ENCODE results near the gene NOP53. TPM values are rescaled to one million over a fixed set of nuclear protein-coding genes. Genes with fewer than 3 reads are reported as not detected.
"Not testable (repeated sequence)": the region's sequence is repeated elsewhere in the genome, so short reads cannot be mapped to it uniquely, and the experiment has no call there.

Gene NOP53
- total and polyA plus RNA-seq, 2 experiments from 2014 or later, result 167 to 192 TPM

DNA sequence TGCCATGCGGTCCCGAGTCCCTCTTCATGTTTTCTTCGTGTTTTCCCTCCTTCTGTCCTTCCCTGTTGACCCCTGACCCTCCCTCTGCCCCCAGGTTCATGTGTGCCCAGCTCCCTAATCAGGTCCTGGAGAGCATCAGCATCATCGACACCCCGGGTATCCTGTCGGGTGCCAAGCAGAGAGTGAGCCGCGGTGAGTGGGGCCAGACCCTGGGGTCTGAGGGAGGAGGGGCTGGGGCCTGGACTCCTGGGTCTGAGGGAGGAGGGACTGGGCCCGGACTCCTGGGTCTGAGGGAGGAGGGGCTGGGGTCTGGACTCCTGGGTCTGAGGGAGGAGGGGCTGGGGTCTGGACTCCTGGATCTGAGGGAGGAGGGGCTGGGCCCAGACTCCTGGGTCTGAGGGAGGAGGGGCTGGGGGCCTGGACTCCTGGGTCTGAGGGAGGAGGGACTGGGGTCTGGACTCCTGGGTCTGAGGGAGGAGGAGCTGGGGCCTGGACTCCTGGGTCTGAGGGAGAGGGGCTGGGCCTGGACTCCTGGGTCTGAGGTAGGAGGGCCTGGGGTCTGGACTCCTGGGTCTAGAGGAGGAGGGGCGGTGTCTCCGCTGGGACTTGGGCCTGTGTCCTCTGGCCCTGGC, 26.8 kb upstream of the NOP53 start:
- not testable (repeated sequence) for ATAC-seq; DNase-seq (ENCODE audit: low spot score); H3K4me2 ChIP-seq; H3K79me2 ChIP-seq (replicated peaks; ENCODE audit: insufficient read depth); H3K4me3 Mint-ChIP-seq; H3F3A ChIP-seq (replicated peaks; ENCODE audit: low read depth); H3K9me2 ChIP-seq (ENCODE audit: insufficient read depth); H3K4me3 ChIP-seq; H3K4me1 Mint-ChIP-seq; H3K36me3 ChIP-seq (ENCODE audit: insufficient read depth); H3K4me1 ChIP-seq (ENCODE audit: insufficient read depth); H3K27ac Mint-ChIP-seq; H4K20me1 ChIP-seq (replicated peaks; ENCODE audit: insufficient read depth); H3K27ac ChIP-seq (ENCODE audit: low read depth); H3K27me3 ChIP-seq (ENCODE audit: insufficient read depth); H2AFZ ChIP-seq
- H3K36me3 Mint-ChIP-seq (ENCODE audit: low read depth), result peaks cover 19% of the 10 kb centered on the region
- H3K9me3 Mint-ChIP-seq, result peaks cover 20% of the 10 kb centered on the region
- H3K27me3 Mint-ChIP-seq (ENCODE audit: insufficient read depth, low read depth, poor library complexity), result peaks cover 14% of the 10 kb centered on the region

GRCh38 chr19:47719047-47719859, 26.1 kb upstream of the NOP53 start:
- Mint-ChIP-seq H3K27me3 (ENCODE audit: insufficient read depth, low read depth, poor library complexity) (peaks cover 7% of the 10 kb centered on the region), H3K27ac (no peak overlapping the region), H3K36me3 (ENCODE audit: low read depth) (peaks cover 14% of the 10 kb centered on the region), H3K4me3 (no peak overlapping the region), H3K4me1 (peaks cover 9% of the 10 kb centered on the region; the same call in 2 of the 3 replicates), H3K9me3 (peaks cover 12% of the 10 kb centered on the region)
- no peak overlapping the region for H3K4me2 ChIP-seq
- no peaks in the 10 kb centered on the region for H3K27me3 ChIP-seq (ENCODE audit: insufficient read depth)
- DNase-seq (ENCODE audit: low spot score) (no peak), ATAC-seq (peak; percentile 67)
- no peaks in the 10 kb centered on the region for H3K36me3 ChIP-seq (ENCODE audit: insufficient read depth)
- H3F3A ChIP-seq (replicated peaks; ENCODE audit: low read depth), result no peaks in the 10 kb centered on the region
- no peak overlapping the region for H2AFZ ChIP-seq
- H3K4me1 ChIP-seq (ENCODE audit: insufficient read depth), result no peaks in the 10 kb centered on the region; the same call in 1 of the 2 replicates
- H4K20me1 ChIP-seq (replicated peaks; ENCODE audit: insufficient read depth), result no peaks in the 10 kb centered on the region
- H3K27ac ChIP-seq (ENCODE audit: low read depth), result no peak overlapping the region
- no peaks in the 10 kb centered on the region for H3K9me2 ChIP-seq (ENCODE audit: insufficient read depth)
- no peak overlapping the region for H3K4me3 ChIP-seq
- H3K79me2 ChIP-seq (replicated peaks; ENCODE audit: insufficient read depth), result no peaks in the 10 kb centered on the region
- TF ChIP-seq JUNB (IDR thresholded peaks at IDR 0.05; ENCODE audit: unreplicated experiment), result no peak
- TF ChIP-seq, protein P1, sequence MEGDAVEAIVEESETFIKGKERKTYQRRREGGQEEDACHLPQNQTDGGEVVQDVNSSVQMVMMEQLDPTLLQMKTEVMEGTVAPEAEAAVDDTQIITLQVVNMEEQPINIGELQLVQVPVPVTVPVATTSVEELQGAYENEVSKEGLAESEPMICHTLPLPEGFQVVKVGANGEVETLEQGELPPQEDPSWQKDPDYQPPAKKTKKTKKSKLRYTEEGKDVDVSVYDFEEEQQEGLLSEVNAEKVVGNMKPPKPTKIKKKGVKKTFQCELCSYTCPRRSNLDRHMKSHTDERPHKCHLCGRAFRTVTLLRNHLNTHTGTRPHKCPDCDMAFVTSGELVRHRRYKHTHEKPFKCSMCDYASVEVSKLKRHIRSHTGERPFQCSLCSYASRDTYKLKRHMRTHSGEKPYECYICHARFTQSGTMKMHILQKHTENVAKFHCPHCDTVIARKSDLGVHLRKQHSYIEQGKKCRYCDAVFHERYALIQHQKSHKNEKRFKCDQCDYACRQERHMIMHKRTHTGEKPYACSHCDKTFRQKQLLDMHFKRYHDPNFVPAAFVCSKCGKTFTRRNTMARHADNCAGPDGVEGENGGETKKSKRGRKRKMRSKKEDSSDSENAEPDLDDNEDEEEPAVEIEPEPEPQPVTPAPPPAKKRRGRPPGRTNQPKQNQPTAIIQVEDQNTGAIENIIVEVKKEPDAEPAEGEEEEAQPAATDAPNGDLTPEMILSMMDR (conservative IDR thresholded peaks at IDR 0.05; ENCODE audit: low read depth in 2 of 2), result no peak
- no peak for TF ChIP-seq POLR2AphosphoS5 (IDR thresholded peaks at IDR 0.05; ENCODE audit: low read depth)
- TF ChIP-seq CREB1 (CRISPR knock-in tag; IDR thresholded peaks at IDR 0.05; ENCODE audit: low read depth), result no peak
- TF ChIP-seq ZNF331 (CRISPR knock-in tag; IDR thresholded peaks at IDR 0.05; ENCODE audit: low read depth), result no peak
- TF ChIP-seq EZH2phosphoT487 (IDR thresholded peaks at IDR 0.05; ENCODE audit: unreplicated experiment), result no peak
- TF ChIP-seq STAT1 (IDR thresholded peaks at IDR 0.05; ENCODE audit: unreplicated experiment), result no peak
- TF ChIP-seq ZNF114 (CRISPR knock-in tag; IDR thresholded peaks at IDR 0.05), result no peak
- TF ChIP-seq, protein P2, sequence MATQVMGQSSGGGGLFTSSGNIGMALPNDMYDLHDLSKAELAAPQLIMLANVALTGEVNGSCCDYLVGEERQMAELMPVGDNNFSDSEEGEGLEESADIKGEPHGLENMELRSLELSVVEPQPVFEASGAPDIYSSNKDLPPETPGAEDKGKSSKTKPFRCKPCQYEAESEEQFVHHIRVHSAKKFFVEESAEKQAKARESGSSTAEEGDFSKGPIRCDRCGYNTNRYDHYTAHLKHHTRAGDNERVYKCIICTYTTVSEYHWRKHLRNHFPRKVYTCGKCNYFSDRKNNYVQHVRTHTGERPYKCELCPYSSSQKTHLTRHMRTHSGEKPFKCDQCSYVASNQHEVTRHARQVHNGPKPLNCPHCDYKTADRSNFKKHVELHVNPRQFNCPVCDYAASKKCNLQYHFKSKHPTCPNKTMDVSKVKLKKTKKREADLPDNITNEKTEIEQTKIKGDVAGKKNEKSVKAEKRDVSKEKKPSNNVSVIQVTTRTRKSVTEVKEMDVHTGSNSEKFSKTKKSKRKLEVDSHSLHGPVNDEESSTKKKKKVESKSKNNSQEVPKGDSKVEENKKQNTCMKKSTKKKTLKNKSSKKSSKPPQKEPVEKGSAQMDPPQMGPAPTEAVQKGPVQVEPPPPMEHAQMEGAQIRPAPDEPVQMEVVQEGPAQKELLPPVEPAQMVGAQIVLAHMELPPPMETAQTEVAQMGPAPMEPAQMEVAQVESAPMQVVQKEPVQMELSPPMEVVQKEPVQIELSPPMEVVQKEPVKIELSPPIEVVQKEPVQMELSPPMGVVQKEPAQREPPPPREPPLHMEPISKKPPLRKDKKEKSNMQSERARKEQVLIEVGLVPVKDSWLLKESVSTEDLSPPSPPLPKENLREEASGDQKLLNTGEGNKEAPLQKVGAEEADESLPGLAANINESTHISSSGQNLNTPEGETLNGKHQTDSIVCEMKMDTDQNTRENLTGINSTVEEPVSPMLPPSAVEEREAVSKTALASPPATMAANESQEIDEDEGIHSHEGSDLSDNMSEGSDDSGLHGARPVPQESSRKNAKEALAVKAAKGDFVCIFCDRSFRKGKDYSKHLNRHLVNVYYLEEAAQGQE (IDR thresholded peaks at IDR 0.05; ENCODE audit: unreplicated experiment), result no peak
- no peak for TF ChIP-seq NANOG (IDR thresholded peaks at IDR 0.05; ENCODE audit: borderline replicate concordance)
